MV-4-11 (cell line): Measurements from ENCODE around the gene PTPRR.
"Not testable (repeated sequence)": the region's sequence is repeated elsewhere in the genome, so short reads cannot be mapped to it uniquely, and the experiment has no call there.

Source experiments
- DNase-seq: peaks from one replicate; lab custom pipeline; 2025; lab: John Stamatoyannopoulos, UW

PTPRR gene

GRCh38 chr12:70747445-70748260 lies 172.9 kb downstream of the PTPRR start:
- no peak for DNase-seq

GRCh38 chr12:70745048-70745447 lies 175.5 kb downstream of the PTPRR start:
- no peak for DNase-seq

GRCh38 chr12:70744178-70744577 lies 176.4 kb downstream of the PTPRR start:
- DNase-seq: no peak

- DNase-seq: no peak
These were observed 179.3 kb downstream of the PTPRR start for GRCh38 chr12:70741256-70741655.

- DNase-seq: no peak
These were observed 180.8 kb downstream of the PTPRR start for GRCh38 chr12:70739756-70740155.

- DNase-seq: no peak
These were observed 184.0 kb downstream of the PTPRR start for GRCh38 chr12:70736351-70737133.

GRCh38 chr12:70735197-70735596 lies 185.3 kb downstream of the PTPRR start:
- not testable (repeated sequence) for DNase-seq

GRCh38 chr12:70733385-70733784 lies 187.2 kb downstream of the PTPRR start:
- peak; percentile 53 for DNase-seq

GRCh38 chr12:70732287-70732686 lies 188.3 kb downstream of the PTPRR start:
- no peak for DNase-seq

GRCh38 chr12:70730675-70731180 lies 189.8 kb downstream of the PTPRR start:
- no peak for DNase-seq

- peak; percentile 4 for DNase-seq
These were observed 196.1 kb downstream of the PTPRR start for GRCh38 chr12:70724444-70724843.

GRCh38 chr12:70722584-70723343 lies 197.8 kb downstream of the PTPRR start:
- DNase-seq: no peak

GRCh38 chr12:70721656-70722357 lies 198.7 kb downstream of the PTPRR start:
- DNase-seq: no peak

GRCh38 chr12:70721216-70721615 lies 199.3 kb downstream of the PTPRR start:
- no peak for DNase-seq

- DNase-seq: peak; percentile 1
These were observed 200.7 kb downstream of the PTPRR start for GRCh38 chr12:70719672-70720420.

- DNase-seq: no peak
These were observed 201.5 kb downstream of the PTPRR start for GRCh38 chr12:70719071-70719470.

- no peak for DNase-seq
These were observed 208.7 kb downstream of the PTPRR start for GRCh38 chr12:70711831-70712230.

GRCh38 chr12:70709022-70709421 lies 211.5 kb downstream of the PTPRR start:
- DNase-seq: no peak

GRCh38 chr12:70706611-70707010 lies 213.9 kb downstream of the PTPRR start:
- DNase-seq: no peak

- no peak for DNase-seq
These were observed 222.2 kb downstream of the PTPRR start for GRCh38 chr12:70698345-70698744.
